Measurements from ENCODE around the gene HLCS. TPM values are rescaled to one million over a fixed set of nuclear protein-coding genes. Genes with fewer than 3 reads are reported as not detected.

Gene HLCS
- total RNA-seq, 1 donor from 2014 or later = 20.2 TPM

DNA sequence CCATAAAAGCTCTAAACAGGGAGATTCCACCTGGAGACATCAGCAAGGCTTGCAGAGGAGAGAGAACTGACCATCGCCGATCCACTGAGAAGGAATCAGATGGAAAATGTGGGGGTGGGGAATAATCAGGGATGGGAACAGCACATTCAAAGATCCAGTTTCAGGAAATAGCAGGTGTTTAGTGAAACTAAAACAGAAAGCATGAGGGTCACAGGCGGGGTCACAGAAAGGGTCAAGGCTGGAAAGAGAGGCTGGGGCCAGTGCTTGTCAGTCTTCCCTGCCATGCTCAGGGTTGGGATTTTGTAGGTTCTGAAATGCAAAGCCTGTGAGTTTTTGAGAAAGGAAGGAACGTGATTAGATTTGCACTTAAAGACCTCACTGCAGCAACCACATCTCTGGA is 103.2 kb downstream of the HLCS start:
- Mint-ChIP-seq H3K4me1 (peaks cover 6% of the 10 kb centered on the region), H3K9me3 (no peaks in the 10 kb centered on the region), H3K36me3 (peaks cover 2% of the 10 kb centered on the region), H3K4me3 (no peak overlapping the region), H3K27ac (no peak overlapping the region), H3K27me3 (ENCODE audit: low read depth) (no peaks in the 10 kb centered on the region)
- no peak for DNase-seq (ENCODE audit: low spot score in 2 of 2, unreplicated experiment in 2 of 2)
- TF ChIP-seq CTCF (IDR thresholded peaks at IDR 0.05; ENCODE audit: unreplicated experiment) = no peak

GRCh38 chr21:36861595-36862323 is 104.7 kb downstream of the HLCS start:
- DNase-seq (ENCODE audit: low spot score in 2 of 2, unreplicated experiment in 2 of 2) = no peak
- no peaks in the 10 kb centered on the region for H3K27me3 Mint-ChIP-seq (ENCODE audit: low read depth)
- TF ChIP-seq CTCF (IDR thresholded peaks at IDR 0.05; ENCODE audit: unreplicated experiment) = no peak
- peaks cover 6% of the 10 kb centered on the region for H3K4me1 Mint-ChIP-seq
- H3K9me3 Mint-ChIP-seq = no peaks in the 10 kb centered on the region
- H3K36me3 Mint-ChIP-seq = peaks cover 2% of the 10 kb centered on the region
- H3K4me3 Mint-ChIP-seq = no peak overlapping the region
- no peak overlapping the region for H3K27ac Mint-ChIP-seq

GRCh38 chr21:36860736-36861594 is 105.5 kb downstream of the HLCS start:
- peaks cover 6% of the 10 kb centered on the region for H3K4me1 Mint-ChIP-seq

GRCh38 chr21:36859744-36860501 is 106.5 kb downstream of the HLCS start:
- Mint-ChIP-seq H3K27me3 (ENCODE audit: low read depth) (no peaks in the 10 kb centered on the region), H3K27ac (no peak overlapping the region), H3K4me1 (peaks cover 4% of the 10 kb centered on the region), H3K9me3 (no peaks in the 10 kb centered on the region), H3K4me3 (no peak overlapping the region), H3K36me3 (peaks cover 2% of the 10 kb centered on the region)
- TF ChIP-seq CTCF (IDR thresholded peaks at IDR 0.05; ENCODE audit: unreplicated experiment) = no peak
- no peak for DNase-seq (ENCODE audit: low spot score in 2 of 2, unreplicated experiment in 2 of 2)

More at GRCh38 chr21:36860736-36861594, 105.5 kb downstream of the HLCS start:
- no peak for TF ChIP-seq CTCF (IDR thresholded peaks at IDR 0.05; ENCODE audit: unreplicated experiment)
- no peak for DNase-seq (ENCODE audit: low spot score in 2 of 2, unreplicated experiment in 2 of 2)
- H3K27me3 Mint-ChIP-seq (ENCODE audit: low read depth) = no peaks in the 10 kb centered on the region
- no peaks in the 10 kb centered on the region for H3K9me3 Mint-ChIP-seq
- peaks cover 2% of the 10 kb centered on the region for H3K36me3 Mint-ChIP-seq
- H3K27ac Mint-ChIP-seq = no peak overlapping the region
- no peak overlapping the region for H3K4me3 Mint-ChIP-seq

GRCh38 chr21:36858320-36858957 is 108.0 kb downstream of the HLCS start:
- DNase-seq (ENCODE audit: low spot score in 2 of 2, unreplicated experiment in 2 of 2) = no peak
- H3K27ac Mint-ChIP-seq = no peak overlapping the region
- peaks cover 4% of the 10 kb centered on the region for H3K4me1 Mint-ChIP-seq
- H3K27me3 Mint-ChIP-seq (ENCODE audit: low read depth) = no peaks in the 10 kb centered on the region
- H3K36me3 Mint-ChIP-seq = peaks cover 2% of the 10 kb centered on the region
- no peak for TF ChIP-seq CTCF (IDR thresholded peaks at IDR 0.05; ENCODE audit: unreplicated experiment)
- H3K4me3 Mint-ChIP-seq = no peak overlapping the region
- H3K9me3 Mint-ChIP-seq = no peaks in the 10 kb centered on the region
